ENCODE results near the gene COPG1. TPM values are rescaled to one million over a fixed set of nuclear protein-coding genes. Genes with fewer than 3 reads are reported as not detected.

COPG1 gene
- total and polyA plus RNA-seq, 10 donors, result 47.8 to 134 (median 105) TPM

GRCh38 chr3:129268396-129268795 is 19.0 kb downstream of the COPG1 start:
- TF ChIP-seq POLR2AphosphoS5 (IDR thresholded peaks at IDR 0.05) (no peak), POLR2A (IDR thresholded peaks at IDR 0.05) (no peak)
- TF ChIP-seq, protein P1, sequence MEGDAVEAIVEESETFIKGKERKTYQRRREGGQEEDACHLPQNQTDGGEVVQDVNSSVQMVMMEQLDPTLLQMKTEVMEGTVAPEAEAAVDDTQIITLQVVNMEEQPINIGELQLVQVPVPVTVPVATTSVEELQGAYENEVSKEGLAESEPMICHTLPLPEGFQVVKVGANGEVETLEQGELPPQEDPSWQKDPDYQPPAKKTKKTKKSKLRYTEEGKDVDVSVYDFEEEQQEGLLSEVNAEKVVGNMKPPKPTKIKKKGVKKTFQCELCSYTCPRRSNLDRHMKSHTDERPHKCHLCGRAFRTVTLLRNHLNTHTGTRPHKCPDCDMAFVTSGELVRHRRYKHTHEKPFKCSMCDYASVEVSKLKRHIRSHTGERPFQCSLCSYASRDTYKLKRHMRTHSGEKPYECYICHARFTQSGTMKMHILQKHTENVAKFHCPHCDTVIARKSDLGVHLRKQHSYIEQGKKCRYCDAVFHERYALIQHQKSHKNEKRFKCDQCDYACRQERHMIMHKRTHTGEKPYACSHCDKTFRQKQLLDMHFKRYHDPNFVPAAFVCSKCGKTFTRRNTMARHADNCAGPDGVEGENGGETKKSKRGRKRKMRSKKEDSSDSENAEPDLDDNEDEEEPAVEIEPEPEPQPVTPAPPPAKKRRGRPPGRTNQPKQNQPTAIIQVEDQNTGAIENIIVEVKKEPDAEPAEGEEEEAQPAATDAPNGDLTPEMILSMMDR (IDR thresholded peaks at IDR 0.05 in 8 of 11, conservative IDR thresholded peaks at IDR 0.05 in 3 of 11), result no peak
- intact Hi-C loops (cut with DNase I; ENCODE audit: low total_unique reads), result no loop called here
- no peak overlapping the region for H3K4me3 ChIP-seq
- H3K27me3 ChIP-seq (replicated peaks in 1 of 7), result no peaks in the 10 kb centered on the region
- no peaks in the 10 kb centered on the region for H3K4me1 ChIP-seq
- no peaks in the 10 kb centered on the region for H3K9me3 ChIP-seq
- H3K36me3 ChIP-seq, result peaks cover 0 to 100% (median 100%) of the 10 kb centered on the region in 6 donors
- H3K27ac ChIP-seq, result no peak overlapping the region
- peak; percentile 31 for DNase-seq
- 91 to 96% (median 93%) methylated on average over 4 of the region's 4 CpGs for WGBS, 5 donors

DNA sequence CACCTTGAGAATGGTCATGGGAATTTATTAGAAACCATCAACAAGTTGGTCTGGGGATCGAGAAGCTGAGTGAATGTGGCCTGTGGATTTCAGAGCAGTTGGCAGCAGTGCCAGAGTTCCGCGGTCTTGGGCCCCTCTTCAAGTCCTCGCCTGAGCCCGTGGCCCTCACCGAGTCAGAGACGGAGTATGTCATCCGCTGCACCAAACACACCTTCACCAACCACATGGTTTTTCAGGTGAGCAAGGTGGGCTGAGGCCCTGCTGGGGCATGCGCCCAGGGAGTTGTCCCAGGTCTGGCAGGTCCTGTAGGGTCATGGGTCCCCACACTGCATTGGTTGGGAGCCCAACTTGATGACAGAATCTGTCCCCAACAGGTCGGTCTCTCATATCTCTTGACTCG is 22.3 kb downstream of the COPG1 start:
- Histone ChIP-seq H3K27me3 (replicated peaks in 1 of 7) (no peaks in the 10 kb centered on the region), H3K9me3 (no peaks in the 10 kb centered on the region), H3K4me1 (peaks cover 0 to 17% (median 5%) of the 10 kb centered on the region in 6 donors), H3K36me3 (peaks cover 0 to 100% (median 96%) of the 10 kb centered on the region in 6 donors), H3K27ac (no peak overlapping the region), H3K4me3 (no peak overlapping the region)
- DNase-seq, result peak; percentile 51
- 95 to 98% (median 97%) methylated on average over 8 to 11 of the region's 11 CpGs for WGBS, 5 donors
- intact Hi-C loops (cut with DNase I; ENCODE audit: low total_unique reads), result no loop called here
- TF ChIP-seq, protein P1 (IDR thresholded peaks at IDR 0.05 in 8 of 11, conservative IDR thresholded peaks at IDR 0.05 in 3 of 11), result no peak
- TF ChIP-seq POLR2AphosphoS5 (IDR thresholded peaks at IDR 0.05), result peak in 2 of 3 donors; percentile 7 to 29

DNA sequence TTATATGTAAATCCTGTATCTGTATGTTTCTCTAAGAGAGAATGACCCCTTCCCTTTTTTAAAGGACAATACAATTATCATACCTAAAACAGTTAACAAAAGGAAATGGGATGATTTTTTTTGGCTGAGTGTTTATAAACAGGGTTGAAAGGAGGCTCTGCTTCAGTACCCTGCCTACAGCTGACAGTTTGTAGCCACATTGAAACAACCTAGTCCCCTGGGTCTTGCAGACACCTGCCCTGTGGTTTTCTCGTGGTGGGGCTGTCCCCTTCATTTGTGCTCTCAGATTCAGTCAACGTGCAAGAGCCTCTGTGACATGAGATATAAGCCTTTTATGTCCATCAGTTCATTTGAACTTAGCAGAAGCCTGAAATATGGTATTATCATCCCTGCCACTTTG is 27.0 kb downstream of the COPG1 start:
- Histone ChIP-seq H3K27me3 (replicated peaks in 1 of 7) (no peaks in the 10 kb centered on the region), H3K4me1 (peaks cover 27 to 59% (median 42%) of the 10 kb centered on the region in 6 donors), H3K4me3 (no peak overlapping the region), H3K27ac (peak overlapping the region in 2 of 8 donors; percentile 1 to 48), H3K9me3 (no peaks in the 10 kb centered on the region), H3K36me3 (peaks cover 0 to 66% (median 54%) of the 10 kb centered on the region in 6 donors)
- intact Hi-C loops (cut with DNase I; ENCODE audit: low total_unique reads), result no loop called here
- DNase-seq, result peak; percentile 83
- 28 to 51% (median 48%) methylated on average over 2 of the region's 2 CpGs for WGBS, 5 donors
- TF ChIP-seq, protein P1 (IDR thresholded peaks at IDR 0.05 in 8 of 11, conservative IDR thresholded peaks at IDR 0.05 in 3 of 11), result no peak
- peak in 1 of 3 donors; percentile 63 for TF ChIP-seq POLR2AphosphoS5 (IDR thresholded peaks at IDR 0.05)

- TF ChIP-seq, protein P1 (IDR thresholded peaks at IDR 0.05 in 8 of 11, conservative IDR thresholded peaks at IDR 0.05 in 3 of 11), result no peak
- TF ChIP-seq POLR2AphosphoS5 (IDR thresholded peaks at IDR 0.05) (no peak), POLR2A (IDR thresholded peaks at IDR 0.05) (no peak)
- WGBS, 5 donors, result 53 to 80% (median 61%) methylated on average over 11 of the region's 11 CpGs
- H3K36me3 ChIP-seq, result peaks cover 0 to 52% (median 40%) of the 10 kb centered on the region in 6 donors
- peak overlapping the region; percentile 49 to 93 (median 74) for H3K4me3 ChIP-seq
- H3K27ac ChIP-seq, result peak overlapping the region; percentile 89 to 98 (median 94)
- intact Hi-C loops (cut with DNase I; ENCODE audit: low total_unique reads), result no loop called here
- H3K4me1 ChIP-seq, result peaks cover 42 to 74% (median 57%) of the 10 kb centered on the region in 6 donors
- H3K27me3 ChIP-seq (replicated peaks in 1 of 7), result no peaks in the 10 kb centered on the region
- peak; percentile 79 for DNase-seq
- H3K9me3 ChIP-seq, result no peaks in the 10 kb centered on the region
Observed at GRCh38 chr3:129277829-129278271, 28.4 kb downstream of the COPG1 start.
